Neutrophil (primary cell): ENCODE measurements around the gene ADORA1.

Experiments used
- H3K27ac ChIP-seq: fragments of 200-600 bp; sonication (generic); 2 replicates; pipeline ENCODE4 v1.5.1; 2016; ENCODE audit warnings: mild to moderate bottlenecking, moderate library complexity
- H3K27me3 ChIP-seq: fragments of 200-600 bp; sonication (generic); 2 replicates; pipeline ENCODE4 v1.6.0; 2016; ENCODE audit warnings: mild to moderate bottlenecking
- H3K36me3 ChIP-seq: fragments of 200-600 bp; sonication (generic); 2 replicates; pipeline ENCODE4 v1.5.1; 2017
- H3K4me1 ChIP-seq, 2 experiments: fragments of 200-600 bp in 1 of 2; sonication (generic) in 1 of 2; 1 replicate in 1 of 2; 2 replicates in 1 of 2; pipeline versions ENCODE4 v1.5.1 to v1.6.1; 2013 to 2016; ENCODE audit warnings: low read depth in 1 of 2, low read length in 1 of 2, mild to moderate bottlenecking in 1 of 2, moderate library complexity in 1 of 2; ENCODE audit not compliant: control insufficient read depth in 1 of 2, insufficient read depth in 1 of 2
- H3K4me3 ChIP-seq, 2 experiments: fragments of 200-600 bp in 1 of 2; sonication (generic) in 1 of 2; 1 replicate in 1 of 2; 2 replicates in 1 of 2; pipeline ENCODE4 v1.5.1; 2013 to 2016; ENCODE audit warnings: low read depth in 1 of 2, low read length in 1 of 2, mild to moderate bottlenecking in 1 of 2, moderate library complexity in 1 of 2
- H3K9me3 ChIP-seq: fragments of 200-600 bp; sonication (generic); 2 replicates; pipeline ENCODE4 v1.5.1; 2016
- TF ChIP-seq, protein P1 (sequence below): fragments of 200-600 bp; sonication (generic); IDR thresholded peaks from 2 replicates; pipeline ENCODE4 v1.5.1; 2016; ENCODE audit warnings: antibody characterized with exemption

ADORA1 gene

GRCh38 chr1:203151362-203152157 is 24.0 kb downstream of the ADORA1 start:
- H3K36me3 ChIP-seq, result no peaks in the 10 kb centered on the region
- no peaks in the 10 kb centered on the region for H3K9me3 ChIP-seq
- no peak overlapping the region for H3K4me3 ChIP-seq
- TF ChIP-seq, protein P1, sequence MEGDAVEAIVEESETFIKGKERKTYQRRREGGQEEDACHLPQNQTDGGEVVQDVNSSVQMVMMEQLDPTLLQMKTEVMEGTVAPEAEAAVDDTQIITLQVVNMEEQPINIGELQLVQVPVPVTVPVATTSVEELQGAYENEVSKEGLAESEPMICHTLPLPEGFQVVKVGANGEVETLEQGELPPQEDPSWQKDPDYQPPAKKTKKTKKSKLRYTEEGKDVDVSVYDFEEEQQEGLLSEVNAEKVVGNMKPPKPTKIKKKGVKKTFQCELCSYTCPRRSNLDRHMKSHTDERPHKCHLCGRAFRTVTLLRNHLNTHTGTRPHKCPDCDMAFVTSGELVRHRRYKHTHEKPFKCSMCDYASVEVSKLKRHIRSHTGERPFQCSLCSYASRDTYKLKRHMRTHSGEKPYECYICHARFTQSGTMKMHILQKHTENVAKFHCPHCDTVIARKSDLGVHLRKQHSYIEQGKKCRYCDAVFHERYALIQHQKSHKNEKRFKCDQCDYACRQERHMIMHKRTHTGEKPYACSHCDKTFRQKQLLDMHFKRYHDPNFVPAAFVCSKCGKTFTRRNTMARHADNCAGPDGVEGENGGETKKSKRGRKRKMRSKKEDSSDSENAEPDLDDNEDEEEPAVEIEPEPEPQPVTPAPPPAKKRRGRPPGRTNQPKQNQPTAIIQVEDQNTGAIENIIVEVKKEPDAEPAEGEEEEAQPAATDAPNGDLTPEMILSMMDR, result no peak
- peaks cover 44% of the 10 kb centered on the region for H3K27me3 ChIP-seq
- H3K27ac ChIP-seq, result no peak overlapping the region
- no peaks in the 10 kb centered on the region for H3K4me1 ChIP-seq

DNA sequence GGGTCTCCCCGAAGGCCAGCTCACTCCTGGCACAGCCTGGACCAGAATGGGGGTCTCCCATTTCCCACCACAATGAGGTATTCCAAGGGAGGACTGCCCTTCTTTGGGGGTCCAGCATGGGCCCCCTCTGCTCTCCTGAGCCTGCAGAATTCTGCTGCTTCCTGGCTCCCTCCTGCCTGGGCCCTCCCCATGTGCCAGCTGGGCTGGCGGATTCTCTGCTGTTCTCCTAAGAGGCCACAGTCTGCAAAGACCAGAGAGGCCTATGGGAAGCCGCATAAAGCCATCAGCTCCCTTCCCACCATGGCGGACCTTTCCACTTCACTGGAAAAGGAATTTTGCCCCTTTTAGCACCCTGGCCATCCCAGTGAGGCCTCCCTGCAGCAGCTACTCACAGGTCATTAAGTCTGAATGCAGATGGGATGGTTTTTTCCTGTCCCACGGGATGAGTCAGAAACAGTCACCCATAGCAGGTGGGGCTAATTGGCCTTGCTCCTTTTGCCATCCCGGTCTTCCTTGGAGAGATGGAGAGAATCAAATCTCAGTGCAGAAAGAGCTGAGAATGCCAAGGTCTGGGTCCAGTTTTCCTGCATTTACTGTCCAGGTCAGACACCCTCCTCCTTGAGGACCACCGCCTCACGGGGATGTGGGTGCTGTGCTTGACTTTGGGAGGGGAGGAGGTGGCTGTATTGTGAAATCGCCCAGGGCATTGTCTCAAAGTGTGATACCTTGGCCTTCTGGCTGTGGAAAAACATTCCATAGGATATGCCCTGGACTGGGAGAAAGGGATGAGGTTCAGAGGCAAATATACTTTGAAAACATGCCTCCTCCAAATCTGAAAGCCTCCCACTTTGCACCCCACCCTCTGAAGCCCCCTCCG is 24.9 kb downstream of the ADORA1 start:
- Histone ChIP-seq H3K27ac (no peak overlapping the region), H3K4me3 (no peak overlapping the region), H3K4me1 (no peaks in the 10 kb centered on the region), H3K27me3 (peaks cover 44% of the 10 kb centered on the region), H3K9me3 (no peaks in the 10 kb centered on the region), H3K36me3 (no peaks in the 10 kb centered on the region)
- TF ChIP-seq, protein P1, result no peak

DNA sequence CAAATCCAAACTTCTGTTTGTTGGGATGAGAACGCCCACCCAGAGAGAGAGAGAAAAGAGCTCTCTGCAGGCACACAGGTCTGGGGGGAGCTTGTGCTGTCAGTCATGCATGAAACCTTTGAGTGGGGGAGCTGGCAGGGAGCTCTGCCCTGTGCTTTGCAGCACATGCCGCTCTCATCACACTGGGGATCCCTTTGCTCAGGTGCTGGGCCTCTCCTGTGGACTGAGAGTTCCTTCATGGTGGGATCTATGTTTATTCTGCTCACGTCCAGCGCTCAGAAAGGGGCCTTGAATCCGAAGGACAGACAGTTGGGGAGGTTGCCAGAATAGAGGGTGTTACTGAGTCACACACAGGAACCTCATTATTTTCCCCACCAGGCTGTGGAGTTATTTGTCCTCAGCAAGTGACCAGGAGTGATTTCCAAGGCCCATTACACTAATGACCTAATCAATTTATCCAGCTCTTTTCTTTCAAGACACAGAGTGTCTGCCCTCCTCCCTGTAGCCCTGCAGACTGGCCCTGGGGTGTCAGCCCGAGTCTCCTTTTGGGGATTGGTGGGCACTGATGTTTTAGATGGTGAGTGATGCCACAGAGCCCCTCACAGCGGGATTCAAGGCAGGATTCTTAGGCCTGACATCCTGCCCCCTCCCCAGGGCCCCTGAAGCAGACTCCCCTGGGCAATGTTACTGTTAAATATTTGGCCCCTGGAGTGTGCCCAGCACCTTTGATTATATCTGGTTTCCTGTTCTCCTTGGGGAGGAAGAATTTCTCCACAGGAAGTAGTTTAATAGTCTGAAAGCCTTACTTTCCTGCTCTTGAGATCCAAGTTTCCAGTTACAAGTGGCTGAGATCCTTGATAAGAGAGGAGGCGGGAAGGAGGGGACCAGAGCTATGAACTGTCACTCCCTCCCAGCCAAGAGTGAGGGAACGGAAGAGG is 25.8 kb downstream of the ADORA1 start:
- Histone ChIP-seq H3K4me3 (no peak overlapping the region), H3K36me3 (no peaks in the 10 kb centered on the region), H3K27ac (no peak overlapping the region), H3K27me3 (peaks cover 45% of the 10 kb centered on the region), H3K9me3 (no peaks in the 10 kb centered on the region), H3K4me1 (no peaks in the 10 kb centered on the region)
- TF ChIP-seq, protein P1, result no peak

DNA sequence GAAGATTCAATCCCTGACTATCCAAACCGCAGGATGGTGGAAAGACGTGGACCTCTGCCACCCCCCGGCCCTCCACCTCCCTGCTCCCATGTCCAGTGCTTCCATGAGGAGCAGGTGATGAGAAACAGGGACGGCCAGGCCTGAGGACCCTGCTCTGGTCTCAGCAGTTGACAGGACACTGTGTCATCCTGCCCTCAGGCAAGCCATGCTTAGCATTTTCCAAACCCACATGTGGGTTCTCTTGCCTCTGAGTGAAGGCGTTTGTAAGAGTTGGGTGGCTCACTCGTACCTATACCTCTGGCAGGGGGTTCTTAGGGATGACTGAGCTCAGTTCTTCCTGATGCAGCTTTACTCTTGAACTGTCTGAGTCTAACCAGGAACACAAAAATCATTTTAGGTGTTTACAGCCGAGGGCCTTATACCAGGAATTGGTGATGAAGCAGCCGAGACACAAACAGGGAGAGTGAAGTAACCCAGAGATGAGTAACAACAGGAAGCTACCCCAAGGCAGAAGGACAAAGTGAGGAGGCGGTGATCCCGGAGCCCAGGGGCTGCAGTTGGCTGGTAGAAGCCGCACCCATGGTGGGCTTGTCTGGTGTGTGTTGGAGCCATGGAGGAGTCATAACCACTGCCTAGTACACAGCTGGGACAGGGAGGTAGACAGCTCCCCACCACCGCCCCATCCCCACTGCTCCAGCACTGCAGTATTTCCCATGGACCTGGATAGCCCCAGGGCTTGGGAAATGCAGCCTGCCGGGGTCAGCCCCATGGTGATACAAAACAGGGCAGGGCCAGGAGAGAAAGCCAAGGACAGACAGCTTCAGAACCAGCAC is 26.7 kb downstream of the ADORA1 start:
- Histone ChIP-seq H3K4me3 (no peak overlapping the region), H3K27me3 (peaks cover 47% of the 10 kb centered on the region), H3K4me1 (no peaks in the 10 kb centered on the region), H3K27ac (no peak overlapping the region), H3K9me3 (no peaks in the 10 kb centered on the region), H3K36me3 (no peaks in the 10 kb centered on the region)
- TF ChIP-seq, protein P1, result no peak
